ENCODE measurements around the gene FYN. TPM values are rescaled to one million over a fixed set of nuclear protein-coding genes. Genes with fewer than 3 reads are reported as not detected.
"Not testable (repeated sequence)": the region's sequence is repeated elsewhere in the genome, so short reads cannot be mapped to it uniquely, and the experiment has no call there.

Gene FYN
- total RNA-seq, 2 experiments from 2014 or later: 201 to 208 TPM

- H3K4me3 Mint-ChIP-seq: no peak overlapping the region
- H3K27me3 Mint-ChIP-seq: no peaks in the 10 kb centered on the region
- ChIA-PET CTCF (interaction anchor here (1.0 to 2.1 kb wide), 2 partner anchors 12 to 16 kb away, joined by 3 to 7 read pairs; no protein-coding TSS in a partner anchor), POLR2A (interaction anchor here (0.7 to 2.3 kb wide), 5 partner anchors 9 to 64 kb away, joined by 3 to 10 read pairs (median 5); no protein-coding TSS in a partner anchor)
- H3K4me1 Mint-ChIP-seq: peaks cover 50% of the 10 kb centered on the region
- no peak overlapping the region for H3K27ac Mint-ChIP-seq
- H3K36me3 Mint-ChIP-seq (ENCODE audit: low read depth): peaks cover 19% of the 10 kb centered on the region
- H3K9me3 Mint-ChIP-seq: no peaks in the 10 kb centered on the region
- DNase-seq: no peak
Observed at GRCh38 chr6:111788379-111789276, 84.6 kb downstream of the FYN start.

DNA sequence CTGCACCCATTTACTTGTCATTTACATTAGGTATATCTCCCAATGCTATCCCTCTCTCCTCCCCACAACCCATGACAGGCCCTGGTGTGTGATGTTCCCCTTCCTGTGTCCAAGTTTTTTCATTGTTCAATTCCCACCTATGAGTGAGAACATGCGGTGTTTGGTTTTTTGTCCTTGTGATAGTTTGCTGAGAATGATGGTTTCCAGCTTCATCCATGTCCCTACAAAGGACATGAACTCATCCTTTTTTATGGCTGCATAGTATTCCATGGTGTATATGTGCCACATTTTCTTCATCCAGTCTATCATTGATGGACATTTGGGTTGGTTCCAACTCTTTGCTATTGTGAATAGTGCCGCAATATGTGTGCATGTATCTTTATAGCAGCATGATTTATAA is 87.1 kb downstream of the FYN start:
- H3K4me1 Mint-ChIP-seq: peaks cover 52% of the 10 kb centered on the region
- H3K4me3 Mint-ChIP-seq, DNase-seq, H3K9me3 Mint-ChIP-seq, H3K27ac Mint-ChIP-seq, CTCF ChIA-PET, H3K27me3 Mint-ChIP-seq, POLR2A ChIA-PET: not testable (repeated sequence)
- H3K36me3 Mint-ChIP-seq (ENCODE audit: low read depth): peaks cover 33% of the 10 kb centered on the region

DNA sequence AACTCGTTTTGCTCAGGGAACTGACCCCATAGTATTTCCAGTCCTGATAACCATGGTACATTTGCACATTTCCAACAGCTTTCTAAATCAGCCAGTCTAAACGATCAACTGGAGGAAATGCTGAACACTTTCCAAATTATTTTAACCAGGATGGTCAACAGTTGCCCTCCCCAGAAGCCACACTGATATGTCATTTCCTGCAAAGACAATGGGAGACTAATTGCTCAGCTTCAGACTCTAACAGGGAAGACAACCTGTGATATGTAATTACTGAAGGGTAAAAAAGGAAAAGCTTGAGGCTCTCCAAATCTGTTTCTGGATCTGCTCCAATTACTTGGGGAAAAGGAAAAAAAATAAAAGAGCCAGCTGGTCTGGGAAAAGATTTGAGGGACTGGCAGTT is 88.8 kb downstream of the FYN start:
- Mint-ChIP-seq H3K9me3 (no peaks in the 10 kb centered on the region), H3K27ac (no peak overlapping the region), H3K36me3 (ENCODE audit: low read depth) (peaks cover 36% of the 10 kb centered on the region), H3K4me3 (no peak overlapping the region), H3K4me1 (peaks cover 62% of the 10 kb centered on the region), H3K27me3 (no peaks in the 10 kb centered on the region)
- ChIA-PET POLR2A (interaction anchor here (0.7 to 4.8 kb wide), 5 partner anchors 10 to 25 kb away, joined by 3 to 20 read pairs (median 4); no protein-coding TSS in a partner anchor), CTCF (interaction anchor here (1.0 to 1.4 kb wide), 4 partner anchors 9 to 258 kb away, joined by 3 read pairs; no protein-coding TSS in a partner anchor)
- DNase-seq: no peak

GRCh38 chr6:111782887-111783466 is 90.3 kb downstream of the FYN start:
- Mint-ChIP-seq H3K9me3 (no peaks in the 10 kb centered on the region), H3K4me1 (peaks cover 77% of the 10 kb centered on the region), H3K4me3 (no peak overlapping the region), H3K27me3 (no peaks in the 10 kb centered on the region), H3K27ac (no peak overlapping the region), H3K36me3 (ENCODE audit: low read depth) (peaks cover 43% of the 10 kb centered on the region)
- DNase-seq: no peak
- POLR2A ChIA-PET: interaction anchor here (1.0 to 9.6 kb wide), 7 partner anchors 11 to 210 kb away, joined by 3 to 92 read pairs (median 4); no protein-coding TSS in a partner anchor
- CTCF ChIA-PET: interaction anchor here (1.6 kb wide), 1 partner anchor 73 kb away, joined by 3 read pairs; no protein-coding TSS in a partner anchor

GRCh38 chr6:111782192-111782809 is 91.0 kb downstream of the FYN start:
- Mint-ChIP-seq H3K27me3 (no peaks in the 10 kb centered on the region), H3K27ac (no peak overlapping the region), H3K9me3 (no peaks in the 10 kb centered on the region), H3K4me3 (no peak overlapping the region), H3K4me1 (peaks cover 84% of the 10 kb centered on the region), H3K36me3 (ENCODE audit: low read depth) (peaks cover 50% of the 10 kb centered on the region)
- ChIA-PET POLR2A (interaction anchor here (0.9 to 9.6 kb wide), 7 partner anchors 12 to 75 kb away, joined by 3 to 92 read pairs (median 4); no protein-coding TSS in a partner anchor), CTCF (interaction anchor here (1.4 to 1.6 kb wide), 4 partner anchors 10 to 213 kb away, joined by 3 to 5 read pairs (median 3); no protein-coding TSS in a partner anchor)
- DNase-seq: no peak

- H3K36me3 Mint-ChIP-seq (ENCODE audit: low read depth): peaks cover 54% of the 10 kb centered on the region
- H3K9me3 Mint-ChIP-seq: no peaks in the 10 kb centered on the region
- H3K4me3 Mint-ChIP-seq: peak overlapping the region; percentile 23
- H3K27ac Mint-ChIP-seq: peak overlapping the region; percentile 68
- CTCF ChIA-PET: interaction anchor here (1.4 to 1.6 kb wide), 3 partner anchors 12 to 214 kb away, joined by 3 to 5 read pairs (median 3); no protein-coding TSS in a partner anchor
- no peak for DNase-seq
- no peaks in the 10 kb centered on the region for H3K27me3 Mint-ChIP-seq
- POLR2A ChIA-PET: interaction anchor here (0.9 to 9.6 kb wide), 10 partner anchors 8 to 92 kb away, joined by 3 to 92 read pairs (median 4); partner anchors contain the start of gene FYN
- peaks cover 91% of the 10 kb centered on the region for H3K4me1 Mint-ChIP-seq
Observed at GRCh38 chr6:111781041-111781708, 92.1 kb downstream of the FYN start.

- ChIA-PET POLR2A (interaction anchor here (1.2 to 9.6 kb wide), 7 partner anchors 9 to 93 kb away, joined by 4 to 92 read pairs (median 5); partner anchors contain the start of gene FYN), CTCF (interaction anchor here (1.4 to 6.4 kb wide), 2 partner anchors 19 to 212 kb away, joined by 3 to 52 read pairs; no protein-coding TSS in a partner anchor)
- peaks cover 57% of the 10 kb centered on the region for H3K36me3 Mint-ChIP-seq (ENCODE audit: low read depth)
- no peaks in the 10 kb centered on the region for H3K9me3 Mint-ChIP-seq
- no peak for DNase-seq
- peak overlapping the region; percentile 68 for H3K27ac Mint-ChIP-seq
- H3K27me3 Mint-ChIP-seq: no peaks in the 10 kb centered on the region
- peak overlapping the region; percentile 31 for H3K4me3 Mint-ChIP-seq
- H3K4me1 Mint-ChIP-seq: peaks cover 94% of the 10 kb centered on the region
Observed at GRCh38 chr6:111780393-111780792, 92.9 kb downstream of the FYN start.

GRCh38 chr6:111779660-111780059 is 93.6 kb downstream of the FYN start:
- H3K27ac Mint-ChIP-seq: peak overlapping the region; percentile 68
- H3K27me3 Mint-ChIP-seq: no peaks in the 10 kb centered on the region
- peaks cover 94% of the 10 kb centered on the region for H3K4me1 Mint-ChIP-seq
- DNase-seq: no peak
- no peak overlapping the region for H3K4me3 Mint-ChIP-seq
- H3K9me3 Mint-ChIP-seq: no peaks in the 10 kb centered on the region
- CTCF ChIA-PET: interaction anchor here (0.7 to 6.4 kb wide), 5 partner anchors 18 to 213 kb away, joined by 3 to 52 read pairs (median 3); no protein-coding TSS in a partner anchor
- H3K36me3 Mint-ChIP-seq (ENCODE audit: low read depth): peaks cover 53% of the 10 kb centered on the region
- POLR2A ChIA-PET: interaction anchor here (1.2 to 9.6 kb wide), 7 partner anchors 10 to 94 kb away, joined by 4 to 92 read pairs (median 5); partner anchors contain the start of gene FYN

- no peaks in the 10 kb centered on the region for H3K27me3 Mint-ChIP-seq
- ChIA-PET CTCF (interaction anchor here (0.7 to 6.4 kb wide), 6 partner anchors 17 to 214 kb away, joined by 3 to 52 read pairs (median 3); no protein-coding TSS in a partner anchor), POLR2A (interaction anchor here (1.4 to 9.6 kb wide), 6 partner anchors 9 to 94 kb away, joined by 5 to 92 read pairs (median 7); partner anchors contain the start of gene FYN)
- no peak overlapping the region for H3K4me3 Mint-ChIP-seq
- peaks cover 94% of the 10 kb centered on the region for H3K4me1 Mint-ChIP-seq
- H3K27ac Mint-ChIP-seq: peak overlapping the region; percentile 19
- no peak for DNase-seq
- peaks cover 51% of the 10 kb centered on the region for H3K36me3 Mint-ChIP-seq (ENCODE audit: low read depth)
- H3K9me3 Mint-ChIP-seq: no peaks in the 10 kb centered on the region
Observed at GRCh38 chr6:111779031-111779430, 94.2 kb downstream of the FYN start.

DNA sequence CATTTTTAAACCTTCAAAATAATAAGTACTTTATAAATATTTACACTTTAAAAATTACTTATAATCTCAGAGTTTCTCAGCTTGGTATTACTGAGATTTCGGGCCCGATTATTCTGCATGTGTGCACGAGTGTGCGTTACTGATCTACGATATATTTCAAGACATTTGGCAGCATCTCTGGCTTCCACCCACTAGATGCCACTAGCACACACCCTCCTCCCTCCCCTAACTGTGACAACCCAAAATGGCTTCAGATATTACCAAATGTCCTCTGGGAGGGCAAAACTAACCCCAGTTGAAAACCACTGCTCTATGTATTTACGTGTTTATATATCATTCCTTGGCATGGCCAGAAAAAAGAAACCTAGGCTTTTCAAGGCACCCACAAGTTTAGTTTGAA is 95.9 kb downstream of the FYN start:
- Mint-ChIP-seq H3K4me3 (no peak overlapping the region), H3K4me1 (peaks cover 86% of the 10 kb centered on the region), H3K27me3 (no peaks in the 10 kb centered on the region), H3K27ac (peak overlapping the region; percentile 66), H3K9me3 (no peaks in the 10 kb centered on the region), H3K36me3 (ENCODE audit: low read depth) (peaks cover 36% of the 10 kb centered on the region)
- ChIA-PET POLR2A (interaction anchor here (0.6 to 9.6 kb wide), 11 partner anchors 10 to 215 kb away, joined by 3 to 92 read pairs (median 4); no protein-coding TSS in a partner anchor), CTCF (interaction anchor here (0.6 to 6.4 kb wide), 20 partner anchors 9 to 518 kb away, joined by 3 to 52 read pairs (median 4); partner anchors contain the start of gene FYN)
- DNase-seq: no peak

Data from activated CD4-positive, alpha-beta memory T cell treated with anti-CD3 and anti-CD28 coated beads, Interleukin-2, amount 10 ng/mL, durations not matched to agents 7 days and 5 days (primary cell).